Measurements from ENCODE around the gene CENPS. TPM values are rescaled to one million over a fixed set of nuclear protein-coding genes. Genes with fewer than 3 reads are reported as not detected.

Gene CENPS
- total and polyA plus RNA-seq, 2 of the 8 experiments (the other 6 are each of a cell fraction or from before 2014, with no cell fraction given), result 7.8 to 20.3 TPM

GRCh38 chr1:10456048-10456447, 25.8 kb downstream of the CENPS start:
- ChIA-PET POLR2A (ENCODE audit: partially characterized antibody) (interaction anchor here (0.7 to 7.9 kb wide), 12 partner anchors 9 to 57 kb away, joined by 3 to 67 read pairs (median 6); partner anchors contain the start of genes CENPS, DFFA, PEX14 and PGD), CTCF (ENCODE audit: partially characterized antibody) (interaction anchor here (0.6 to 7.4 kb wide), 15 partner anchors 10 to 486 kb away, joined by 3 to 43 read pairs (median 4); partner anchors contain the start of gene CENPS)
- peak; percentile 60 for FAIRE-seq

More at GRCh38 chr1:10456048-10456447, 25.8 kb downstream of the CENPS start:
- H2BK12ac ChIP-seq (ENCODE audit: low read depth, low read length), result no peak overlapping the region
- no peak overlapping the region for H4K5ac ChIP-seq (ENCODE audit: insufficient read length, low read depth, low read length)
- no peak overlapping the region for H2BK15ac ChIP-seq (ENCODE audit: low read length)
- no peaks in the 10 kb centered on the region for H3K79me2 ChIP-seq (ENCODE audit: control insufficient read depth in 1 of 2, insufficient read depth in 2 of 2, low read length in 2 of 2)
- H3K27ac ChIP-seq (ENCODE audit: low read depth, low read length), result no peak overlapping the region
- H3K23me2 ChIP-seq (ENCODE audit: low read depth, low read length), result no peaks in the 10 kb centered on the region
- no peak overlapping the region for H2BK120ac ChIP-seq (replicated peaks; ENCODE audit: low read depth, low read length)
- H3K79me1 ChIP-seq (ENCODE audit: low read depth, low read length), result no peaks in the 10 kb centered on the region
- H3K36me3 ChIP-seq (ENCODE audit: control insufficient read depth in 2 of 4, insufficient read depth in 4 of 4, low read length in 3 of 4), result peaks cover 4 to 30% (median 6%) of the 10 kb centered on the region in 4 experiments; a peak in 5 of 8 replicates
- H2AK5ac ChIP-seq (ENCODE audit: low read depth, low read length), result no peak overlapping the region
- H3K4ac ChIP-seq (replicated peaks; ENCODE audit: insufficient read length, low read depth, low read length), result no peak overlapping the region
- no peak for DNase-seq (ENCODE audit: low read depth in 1 of 2, low spot score in 2 of 2)
- H3K9me3 ChIP-seq (ENCODE audit: insufficient read depth in 2 of 2, low read depth in 1 of 2, low read length in 1 of 2), result no peaks in the 10 kb centered on the region
- H4K91ac ChIP-seq (replicated peaks; ENCODE audit: insufficient read length, low read length), result no peak overlapping the region
- no peak overlapping the region for H2AFZ ChIP-seq (ENCODE audit: low read length)
- no peak overlapping the region for H3K56ac ChIP-seq (replicated peaks; ENCODE audit: insufficient read length, low read depth, low read length)
- TF ChIP-seq POLR2A (IDR thresholded peaks at IDR 0.05; ENCODE audit: control extremely low read depth in 1 of 2, low read depth in 2 of 2, low read length in 2 of 2) (no peak), SRF (IDR thresholded peaks at IDR 0.05; ENCODE audit: low read depth, low read length) (no peak), TAF7 (optimal IDR thresholded peaks at IDR 0.05; ENCODE audit: borderline replicate concordance, low read depth, low read length) (no peak), RAD21 (IDR thresholded peaks at IDR 0.05 in 1 of 2, conservative IDR thresholded peaks at IDR 0.05 in 1 of 2; ENCODE audit: low read depth in 2 of 2, low read length in 2 of 2) (peak; percentile 18 to 37; a peak in 2 of 4 replicates), RFX5 (IDR thresholded peaks at IDR 0.05; ENCODE audit: borderline replicate concordance, low read depth, low read length) (no peak), CTCF (IDR thresholded peaks at IDR 0.05; ENCODE audit: control extremely low read depth in 1 of 3, insufficient read depth in 1 of 3, low read depth in 1 of 3, low read length in 3 of 3) (peak; percentile 33 to 54 (median 42); a peak in 3 of 4 replicates), KDM5A (IDR thresholded peaks at IDR 0.05; ENCODE audit: low read length) (no peak), BACH1 (IDR thresholded peaks at IDR 0.05; ENCODE audit: low read length) (no peak), SP4 (IDR thresholded peaks at IDR 0.05; ENCODE audit: low read length) (no peak)
- peaks cover 0 to 6% (median 1%) of the 10 kb centered on the region in 4 experiments; a peak in 3 of 7 replicates for H3K4me1 ChIP-seq (replicated peaks in 1 of 4; ENCODE audit: control insufficient read depth in 3 of 4, insufficient read depth in 4 of 4, low read length in 3 of 4)
- H3K4me3 ChIP-seq (ENCODE audit: extremely low read depth in 1 of 4, insufficient read depth in 2 of 4, low read depth in 3 of 4, low read length in 4 of 4), result no peak overlapping the region
- H2BK20ac ChIP-seq (ENCODE audit: low read length), result no peak overlapping the region
- no peak overlapping the region for H3K18ac ChIP-seq (ENCODE audit: extremely low read depth, low read length)
- no peak overlapping the region for H3K9ac ChIP-seq (replicated peaks in 1 of 4; ENCODE audit: extremely low read depth in 1 of 4, low read depth in 3 of 4, low read length in 3 of 4)
- no peak overlapping the region for H3K4me2 ChIP-seq (ENCODE audit: insufficient read depth in 1 of 2, low read depth in 2 of 2, low read length in 2 of 2)
- H4K20me1 ChIP-seq (replicated peaks in 1 of 2; ENCODE audit: control insufficient read depth in 1 of 2, insufficient read depth in 2 of 2, low read length in 2 of 2), result peaks cover 0 to 4% of the 10 kb centered on the region in 2 experiments
- H4K8ac ChIP-seq (ENCODE audit: extremely low read depth, insufficient read depth, low read length), result no peak overlapping the region
- no peak overlapping the region for H3K14ac ChIP-seq (ENCODE audit: insufficient read length)
- H3K27me3 ChIP-seq (replicated peaks in 1 of 4; ENCODE audit: control insufficient read depth in 3 of 4, extremely low read depth in 1 of 4, insufficient read depth in 3 of 4, low read length in 3 of 4), result no peaks in the 10 kb centered on the region
- WGBS, 2 experiments (ENCODE audit: extremely low coverage in 1 of 2, insufficient coverage in 1 of 2, insufficient read length in 1 of 2, insufficient replicate concordance in 2 of 2, low coverage in 1 of 2, low lambda C conversion rate in 2 of 2, missing lambda C conversion rate in 1 of 2), result 84% methylated on average over 5 of the region's 5 CpGs; no CpG with 5 or more reads in 1 of the 2 experiments
- H3K23ac ChIP-seq (ENCODE audit: insufficient read length), result no peak overlapping the region
- H2BK5ac ChIP-seq (ENCODE audit: low read depth, low read length), result no peak overlapping the region

All from H1 (cell line).